HG03039 (cell line): ENCODE data around the gene EDRF1.

ENCODE experiments used
- ATAC-seq: cut with Tn5 transposase; IDR thresholded peaks from one replicate; pipeline ENCODE4 v1.9.1; 2021; ENCODE audit warnings: mild to moderate bottlenecking, moderate library complexity; ENCODE audit not compliant: unreplicated experiment

EDRF1 gene

DNA sequence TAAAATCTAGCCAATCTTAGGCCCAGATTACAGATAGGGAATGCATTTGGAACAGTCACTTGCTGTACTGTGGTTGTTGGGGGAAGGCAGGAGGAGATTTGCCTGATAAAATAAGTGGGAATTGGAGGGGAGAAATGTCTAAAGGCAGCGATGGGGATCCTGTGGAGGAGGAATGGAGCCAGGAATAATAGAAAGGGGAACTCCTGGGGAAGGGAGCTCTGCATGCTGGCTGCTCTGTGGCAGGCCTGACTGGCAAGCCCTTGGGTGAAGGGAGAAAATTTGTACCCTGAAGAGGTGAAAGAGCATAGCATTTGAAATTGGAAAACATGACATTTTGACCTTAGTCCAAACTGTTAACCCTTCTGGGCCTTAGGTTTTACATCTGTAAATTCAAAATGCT is 42.5 kb downstream of the EDRF1 start:
- no peak for ATAC-seq

DNA sequence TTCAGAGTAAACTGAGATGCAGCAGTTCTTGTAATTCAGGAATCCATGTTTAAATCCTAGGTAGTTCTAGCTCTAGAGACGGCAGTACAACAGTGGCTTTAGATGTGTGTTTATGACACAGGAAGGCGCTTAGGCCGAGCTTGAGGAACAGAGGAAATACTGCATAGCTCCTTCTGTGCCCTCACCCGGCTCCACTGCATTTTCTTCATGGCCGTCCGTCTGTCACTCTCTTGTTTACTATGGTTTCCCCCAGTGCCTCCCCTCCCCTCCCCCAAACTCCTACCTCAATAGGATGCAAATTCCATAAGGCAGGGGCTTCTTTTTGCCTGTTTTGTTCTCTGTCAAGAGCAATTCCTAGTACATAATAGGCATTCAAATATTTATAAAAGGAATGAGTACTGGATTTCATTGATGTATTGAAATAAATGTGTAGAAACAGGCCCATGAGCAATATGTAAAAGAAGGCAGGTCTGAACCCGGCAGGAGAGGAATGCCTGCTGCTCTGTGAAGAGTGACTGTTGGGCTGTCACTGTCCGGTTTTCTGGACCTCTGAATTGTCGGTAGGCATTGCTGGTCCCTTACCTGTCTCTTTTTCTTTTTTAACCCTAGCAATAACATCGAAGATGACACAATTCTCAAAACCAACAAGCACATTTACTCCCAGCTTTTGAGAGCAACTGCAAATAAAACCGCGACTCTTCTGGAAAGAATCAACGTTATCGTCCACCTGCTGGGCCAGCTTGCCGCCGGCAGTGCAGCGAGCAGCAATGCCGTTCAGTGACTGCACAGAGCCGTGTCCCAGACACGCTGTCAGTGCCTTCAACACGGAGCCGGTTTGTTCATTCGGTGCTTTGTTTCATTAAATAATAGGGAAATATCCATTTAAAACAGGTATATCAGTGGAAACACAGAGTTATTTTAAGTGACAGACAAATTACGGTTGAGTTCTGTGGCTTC is 43.5 kb downstream of the EDRF1 start:
- ATAC-seq, result no peak

DNA sequence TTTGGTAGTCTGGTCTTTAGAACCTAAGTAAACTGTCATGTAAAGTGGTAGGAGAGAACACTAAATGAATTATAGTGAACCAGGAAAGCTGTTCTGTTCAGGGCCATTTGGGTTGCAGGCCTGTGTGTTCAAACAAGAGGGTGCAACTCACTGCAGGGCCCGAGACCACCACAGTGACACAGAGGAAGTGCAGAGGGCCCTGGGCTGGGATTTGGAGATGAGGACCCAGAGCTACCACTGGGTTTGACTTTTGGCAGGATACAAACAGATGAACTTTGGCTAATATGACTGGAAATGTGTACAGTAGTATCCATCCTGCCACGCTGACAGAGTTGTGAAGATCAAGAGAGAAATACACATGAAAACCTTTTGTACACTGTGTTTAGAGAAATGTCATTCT is 46.3 kb downstream of the EDRF1 start:
- ATAC-seq, result no peak

DNA sequence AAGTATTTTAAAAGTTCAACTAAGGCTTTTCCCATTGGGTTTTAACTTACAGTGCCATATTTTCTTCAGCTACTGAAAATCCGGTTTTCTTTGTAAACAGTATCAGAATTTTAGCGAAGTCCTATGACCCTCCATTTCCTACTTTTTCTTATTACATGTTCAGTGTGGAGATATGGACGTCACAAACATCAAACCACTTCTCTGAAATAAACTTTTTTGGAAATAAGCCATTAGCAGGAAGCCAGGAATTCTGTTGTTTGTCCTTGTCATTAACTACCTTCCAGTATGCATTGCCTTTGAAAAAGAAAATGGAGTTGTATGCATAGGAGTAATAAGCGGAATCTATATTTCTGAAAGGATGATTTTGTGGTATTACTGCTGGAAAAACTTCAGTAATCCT is 47.0 kb downstream of the EDRF1 start:
- ATAC-seq, result no peak

DNA sequence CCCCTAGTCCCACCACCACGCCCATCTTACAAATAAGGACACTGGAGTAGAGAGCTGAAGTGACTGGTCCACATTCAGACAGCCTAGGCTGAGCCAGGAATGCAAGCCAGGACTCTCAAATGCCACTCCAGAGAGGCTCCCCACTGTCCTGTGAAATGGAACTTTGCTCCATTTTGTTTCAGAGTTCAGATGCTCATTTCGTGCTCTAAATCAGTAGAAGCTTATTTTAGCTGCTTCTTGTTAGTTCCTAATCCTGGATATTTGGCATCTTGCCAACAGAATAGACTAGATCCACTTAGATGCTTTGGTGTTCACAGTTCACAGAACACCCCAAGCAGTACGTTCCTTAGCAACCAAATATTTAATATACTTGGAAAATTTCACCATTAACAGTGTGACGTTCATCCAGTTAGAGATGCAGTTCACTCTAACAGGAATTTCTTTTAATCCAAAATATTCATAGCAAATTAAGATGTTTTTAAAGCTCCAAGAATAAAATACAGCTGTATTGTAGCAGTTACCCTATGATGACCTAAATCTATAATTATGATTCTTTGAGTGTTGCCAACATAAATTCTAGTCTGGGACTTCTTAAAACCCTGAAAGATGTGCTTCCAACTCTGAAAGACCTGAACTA is 48.8 kb downstream of the EDRF1 start:
- ATAC-seq, result no peak

DNA sequence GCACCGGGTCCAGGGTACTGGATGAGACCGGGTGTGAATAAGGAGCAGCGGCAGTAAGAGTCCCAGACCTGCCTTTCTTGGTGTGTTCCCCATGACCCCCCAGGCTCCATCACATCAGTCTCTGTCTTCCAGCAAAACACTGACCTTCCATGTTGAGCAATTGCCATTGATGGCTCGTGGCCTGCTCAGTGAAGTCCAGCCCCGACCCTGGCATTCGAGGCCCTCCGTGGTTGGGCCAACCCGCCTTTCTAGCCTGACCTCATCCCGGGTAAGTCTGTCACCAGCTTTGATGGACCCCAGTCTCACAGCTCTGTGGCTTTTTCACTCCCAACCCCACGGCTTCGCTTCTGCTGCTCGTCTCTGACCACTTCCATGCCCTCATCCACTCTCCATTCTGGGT is 49.7 kb downstream of the EDRF1 start:
- ATAC-seq, result no peak

DNA sequence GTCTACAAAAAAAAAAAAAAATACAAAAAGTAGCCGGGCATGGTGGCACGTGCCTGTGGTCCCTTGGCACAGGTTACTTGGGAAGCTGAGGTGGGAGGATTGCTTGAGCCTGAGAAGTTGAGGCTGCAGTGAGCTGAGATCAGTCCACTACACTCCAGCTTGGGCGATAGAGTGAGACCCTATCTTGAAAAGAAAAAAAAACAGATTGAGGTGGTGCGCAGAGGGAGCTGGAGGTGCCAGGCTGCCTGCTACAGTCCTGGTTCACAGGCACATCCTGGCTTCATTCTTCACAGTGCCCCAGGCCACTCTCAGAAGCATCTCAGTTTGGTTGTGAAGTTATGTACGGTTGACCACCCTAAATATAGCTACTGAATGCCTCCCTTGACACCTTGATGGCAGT is 51.3 kb downstream of the EDRF1 start:
- no peak for ATAC-seq

DNA sequence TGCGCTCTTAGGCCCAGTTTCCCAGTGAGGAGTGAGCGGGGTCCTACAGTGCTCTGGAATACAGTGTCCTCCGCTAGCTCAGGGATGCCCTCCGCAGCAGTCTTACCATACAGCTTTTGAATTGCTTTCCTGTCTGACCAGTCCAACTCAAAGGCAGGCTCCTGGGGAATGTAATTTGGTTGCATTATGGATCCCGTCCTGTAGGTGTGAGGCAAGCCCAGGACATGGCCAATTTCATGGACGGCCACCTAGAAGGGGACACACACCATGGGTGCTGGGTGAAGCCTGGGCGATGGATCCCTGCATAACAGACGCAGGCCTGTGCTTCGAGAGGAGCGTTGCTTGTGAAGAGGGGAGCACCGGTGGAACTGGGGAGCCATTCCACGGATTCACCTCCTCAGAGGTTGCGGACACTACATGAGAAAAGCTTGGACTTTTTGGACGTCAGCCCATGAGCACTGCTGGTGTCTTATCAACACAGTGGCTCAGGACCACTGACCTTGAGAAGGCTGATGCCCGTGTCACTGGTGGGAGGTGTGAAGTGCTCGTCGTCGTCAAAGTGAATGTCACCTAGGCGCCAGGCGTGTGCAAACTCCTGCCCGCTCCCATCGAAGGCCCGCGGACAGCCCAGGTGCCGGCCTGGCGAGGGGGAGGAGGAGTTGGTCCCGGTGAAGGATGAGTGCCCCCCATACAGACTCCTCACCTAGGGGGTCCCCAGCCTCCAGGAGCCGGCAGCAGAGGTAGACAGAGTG is 52.8 kb downstream of the EDRF1 start:
- ATAC-seq, result no peak

DNA sequence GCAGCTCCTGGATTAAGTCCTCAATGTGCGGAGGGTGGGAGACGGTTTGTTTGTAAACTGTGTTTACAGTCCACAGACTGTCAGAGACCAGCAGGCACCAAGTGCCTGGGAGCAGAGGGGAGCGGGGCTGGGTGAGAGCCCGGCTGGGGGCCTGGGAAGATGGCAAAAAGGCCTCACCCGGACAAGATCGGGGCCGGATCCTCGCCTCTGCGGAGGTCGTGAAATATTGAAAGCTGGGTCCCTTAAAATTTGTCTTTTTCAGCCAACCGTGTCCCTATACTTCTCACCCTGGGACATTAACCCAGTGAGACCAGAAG is 53.3 kb downstream of the EDRF1 start:
- ATAC-seq, result no peak

DNA sequence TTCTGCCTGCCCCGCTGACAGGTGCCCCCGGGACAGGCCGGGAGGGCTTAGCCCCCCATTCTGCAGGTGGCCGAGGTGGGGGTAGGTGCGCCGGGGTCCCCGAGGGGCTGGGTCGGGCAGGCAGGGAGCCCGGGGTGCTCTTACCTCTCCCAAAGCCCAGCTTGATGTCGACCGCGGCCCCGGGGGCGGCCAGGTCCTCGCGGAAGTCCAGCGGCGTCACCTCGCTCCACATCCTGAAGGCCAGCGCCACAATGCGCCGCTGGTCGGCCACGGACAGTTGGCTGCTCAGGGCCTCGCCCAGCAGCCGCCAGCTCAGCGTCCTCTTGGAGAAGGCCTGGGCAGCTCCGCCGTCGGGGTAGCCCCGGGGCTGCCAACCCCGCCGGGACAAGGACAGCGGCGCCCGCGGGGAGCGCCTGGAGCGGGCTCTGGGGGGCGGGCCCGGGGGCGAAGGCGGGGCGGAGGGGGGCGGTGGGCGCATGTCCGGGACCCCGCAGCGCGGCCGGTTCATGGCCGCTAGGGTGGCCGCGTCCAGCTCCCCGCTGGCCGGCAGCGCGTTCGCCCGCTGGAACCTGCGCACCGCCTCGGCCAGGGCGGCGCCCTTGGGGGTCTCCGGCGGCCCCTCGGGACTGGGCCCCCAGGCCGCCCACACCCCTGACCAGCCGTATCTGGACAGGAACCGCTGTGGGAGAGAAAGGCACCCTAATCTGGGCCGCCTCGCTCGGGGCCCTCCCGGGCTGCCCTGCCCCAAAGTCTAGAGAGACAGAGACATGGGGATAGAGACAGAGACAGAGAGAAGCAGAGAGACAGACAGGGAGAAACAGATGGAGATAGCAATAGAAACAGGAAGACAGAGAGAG is 54.4 kb downstream of the EDRF1 start:
- no peak for ATAC-seq

DNA sequence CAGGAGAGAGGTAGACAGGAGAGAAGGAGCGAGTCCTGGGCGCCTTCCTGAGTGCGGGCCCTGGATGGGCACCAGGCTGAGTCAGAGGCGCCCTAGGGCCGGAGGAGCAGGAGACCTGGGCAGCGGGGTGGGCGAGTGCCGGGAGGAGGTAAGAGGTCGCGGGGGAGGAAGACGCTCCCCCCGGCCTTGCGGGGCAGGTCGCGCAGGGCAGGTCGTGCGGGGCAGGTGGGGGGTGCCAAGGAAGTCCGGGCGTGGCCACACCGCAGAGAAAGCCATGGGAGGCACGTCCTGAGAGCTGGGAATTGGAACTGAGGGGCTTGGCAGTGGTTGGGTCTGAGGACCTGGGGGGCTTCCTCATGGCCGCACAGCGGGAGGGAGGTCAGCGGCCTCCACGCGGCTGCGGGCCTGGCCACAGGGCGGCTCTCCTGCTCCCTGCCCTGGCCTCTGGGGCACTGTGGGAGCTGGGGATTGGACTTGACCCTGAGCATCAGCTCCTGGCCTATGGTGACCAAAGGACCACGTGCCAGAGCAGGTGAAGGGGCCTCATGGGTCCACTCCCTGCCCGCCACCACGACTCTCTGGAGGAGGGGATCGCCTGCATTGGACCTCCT is 55.2 kb downstream of the EDRF1 start:
- ATAC-seq, result no peak

DNA sequence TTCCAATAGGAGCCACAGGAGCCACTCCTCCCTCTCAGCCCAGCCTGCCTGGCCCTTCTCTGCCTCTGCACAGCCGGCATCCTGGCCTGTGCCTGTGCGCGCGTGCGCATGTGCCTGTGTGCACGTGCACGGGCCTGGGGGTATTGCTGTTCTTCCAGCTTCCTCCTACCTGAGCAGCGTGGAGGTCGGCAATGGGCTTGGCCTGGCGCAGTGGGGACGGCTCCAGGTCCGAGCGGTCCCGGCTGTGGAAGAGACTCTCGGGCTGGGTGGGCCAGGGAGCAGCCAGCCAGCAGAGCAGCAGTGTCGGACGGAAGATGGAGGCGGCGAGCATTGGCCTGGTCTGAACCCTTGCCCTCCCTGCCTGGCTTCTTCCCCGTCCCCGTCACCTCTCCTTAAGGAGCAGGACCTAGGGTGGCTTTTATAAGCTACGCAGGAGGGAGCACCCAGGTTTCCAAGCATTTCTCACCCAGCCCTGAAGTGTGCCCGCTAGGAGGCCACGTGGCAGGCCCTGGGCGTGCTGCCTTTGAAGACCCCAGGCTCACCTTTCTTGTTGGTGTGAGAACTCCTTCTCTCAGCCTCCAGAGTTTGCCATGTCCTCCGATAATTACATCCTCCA is 56.1 kb downstream of the EDRF1 start, which contains the start of gene MMP21:
Gene MMP21, minus strand, starts transcription at position 331 of the 616 bp plus-strand sequence. Its CDS starts 0 bp downstream, at position 331.
- no peak for ATAC-seq

DNA sequence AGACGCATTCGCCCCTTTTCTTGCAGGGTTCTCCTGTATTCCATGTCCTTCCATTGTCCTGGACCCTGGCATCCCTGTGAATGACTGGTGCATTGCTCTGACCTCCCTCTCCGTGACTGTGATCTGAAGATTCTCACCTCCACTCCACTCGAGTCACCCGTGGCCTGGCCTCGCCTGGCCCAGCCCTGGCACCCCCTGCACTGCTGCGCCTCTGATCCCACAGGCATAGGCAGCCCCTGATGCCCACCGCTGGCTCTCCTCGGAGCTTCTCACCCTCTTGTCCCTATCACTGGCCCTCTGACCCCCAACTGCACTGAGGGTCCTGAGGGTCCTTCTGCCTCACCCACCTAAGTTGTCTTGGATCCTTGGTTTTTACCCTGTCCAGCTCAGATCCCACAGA is 58.3 kb downstream of the EDRF1 start:
- no peak for ATAC-seq

DNA sequence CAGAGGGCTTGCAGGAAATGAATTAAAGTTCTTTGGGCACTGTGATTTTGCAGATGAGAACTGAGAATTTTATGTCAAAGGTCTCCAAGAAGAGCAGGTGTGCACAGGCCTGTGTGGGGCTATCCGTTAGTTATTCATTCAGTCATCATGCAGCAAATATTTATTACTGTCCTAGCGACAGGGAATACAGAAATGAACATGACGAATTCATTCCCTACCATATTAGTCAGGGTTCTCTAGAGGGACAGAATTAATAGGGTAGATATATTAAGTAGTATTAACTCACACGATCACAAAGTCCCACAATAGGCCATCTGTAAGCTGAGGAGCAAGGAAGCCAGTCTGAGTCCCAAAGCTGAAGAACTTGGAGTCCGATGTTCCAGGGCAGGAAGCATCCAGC is 59.0 kb downstream of the EDRF1 start:
- ATAC-seq, result no peak

DNA sequence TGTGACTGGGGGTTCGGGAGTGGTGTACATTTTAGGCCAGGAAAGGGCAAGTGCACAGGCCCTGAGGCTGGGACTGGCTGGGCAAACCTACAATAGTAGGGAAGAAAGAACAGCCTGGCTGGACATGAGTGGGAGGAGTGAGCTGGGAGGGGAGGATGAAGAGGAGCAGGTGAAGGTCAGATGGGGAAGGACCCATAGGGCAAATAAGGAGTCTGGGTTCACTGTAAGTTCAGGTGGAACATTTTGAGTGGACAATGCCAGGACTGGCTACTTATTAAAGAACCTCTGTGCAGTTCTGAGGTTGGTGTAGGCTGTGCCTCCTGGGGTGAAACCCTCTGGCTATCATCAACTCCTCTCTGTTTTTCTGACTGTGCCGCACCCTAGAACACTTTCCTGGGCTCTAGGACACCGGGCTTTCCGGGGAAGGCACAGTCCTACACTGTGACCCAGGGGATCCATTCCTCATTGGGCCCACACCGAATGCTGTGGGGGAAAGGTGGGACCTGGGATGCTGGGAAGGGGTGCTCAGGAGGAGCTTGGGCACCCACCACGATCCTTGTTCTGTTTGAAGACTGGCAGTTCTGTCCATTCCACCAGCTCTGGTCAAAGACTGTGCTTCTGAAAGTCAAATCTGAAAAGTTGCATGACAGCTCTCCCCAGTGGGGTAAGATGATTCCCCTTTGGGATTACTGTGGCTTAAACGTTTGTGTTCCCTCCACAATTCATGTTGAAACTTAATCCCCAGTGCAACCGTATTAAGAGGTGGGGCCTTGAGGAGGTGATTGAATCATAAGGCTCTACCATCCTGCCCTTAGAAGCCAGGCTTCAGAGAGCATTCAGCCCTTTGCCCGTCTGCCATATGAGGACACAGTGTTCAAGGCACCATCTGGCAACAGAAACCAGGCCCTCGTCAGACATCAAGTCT is 60.2 kb downstream of the EDRF1 start:
- ATAC-seq, result no peak

DNA sequence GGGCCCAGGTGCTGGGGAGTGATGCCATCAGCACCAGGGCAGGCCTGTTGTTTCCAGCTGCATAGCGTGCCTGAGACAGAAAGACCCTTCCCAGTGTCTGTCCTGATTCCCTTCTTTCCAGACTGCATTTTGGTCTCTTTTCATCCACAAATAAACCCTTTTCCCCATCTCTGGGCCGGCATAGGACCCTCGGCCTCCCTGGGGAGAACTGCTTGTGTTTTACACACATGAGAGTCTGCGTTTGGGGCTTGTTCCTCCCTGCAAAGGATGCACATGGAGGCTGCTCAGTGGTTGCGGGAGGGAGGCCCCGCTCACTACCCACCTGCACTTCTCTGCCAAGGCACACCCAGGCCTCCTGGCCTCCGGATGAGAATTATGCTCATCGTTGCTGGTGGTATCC is 61.9 kb downstream of the EDRF1 start:
- ATAC-seq, result no peak

DNA sequence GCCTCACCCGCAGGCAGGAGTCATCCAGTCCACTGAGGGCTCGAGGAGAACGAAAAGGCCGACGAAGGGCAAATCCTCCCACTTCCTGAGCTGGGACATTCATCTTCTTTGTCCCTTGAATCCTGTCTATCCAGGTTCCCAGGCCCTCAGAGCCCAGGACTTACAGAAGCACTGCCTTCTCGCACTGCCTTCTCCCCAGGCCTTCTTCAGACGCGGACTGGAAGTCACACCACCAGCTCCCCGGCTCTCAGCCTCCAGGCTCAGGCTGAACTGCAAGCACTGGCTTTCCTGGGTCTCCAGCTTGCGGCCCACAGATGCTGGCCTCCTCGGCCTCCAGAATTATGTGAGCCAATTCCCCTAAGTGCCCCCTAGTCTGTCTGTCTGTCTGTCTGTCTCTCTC is 62.5 kb downstream of the EDRF1 start:
- no peak for ATAC-seq

DNA sequence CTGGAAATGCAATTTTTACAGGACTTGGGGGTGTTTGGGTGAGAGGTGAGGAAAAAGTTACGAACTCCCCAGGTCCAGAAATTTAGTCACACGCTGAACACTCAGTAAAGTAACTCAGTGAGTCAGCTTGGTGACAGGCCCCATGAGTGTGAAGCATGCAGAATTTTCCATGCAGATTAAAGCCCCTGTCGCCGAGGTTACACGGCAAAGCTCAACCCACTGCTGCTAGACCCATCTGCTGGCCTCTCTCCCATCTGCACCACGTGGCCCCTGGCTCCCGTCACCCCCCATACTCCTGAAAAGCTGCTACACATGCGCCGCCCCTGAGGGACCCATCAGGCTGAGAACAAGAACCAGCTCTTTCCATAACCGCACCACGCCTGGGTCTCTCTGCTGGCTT is 63.1 kb downstream of the EDRF1 start:
- ATAC-seq, result no peak

DNA sequence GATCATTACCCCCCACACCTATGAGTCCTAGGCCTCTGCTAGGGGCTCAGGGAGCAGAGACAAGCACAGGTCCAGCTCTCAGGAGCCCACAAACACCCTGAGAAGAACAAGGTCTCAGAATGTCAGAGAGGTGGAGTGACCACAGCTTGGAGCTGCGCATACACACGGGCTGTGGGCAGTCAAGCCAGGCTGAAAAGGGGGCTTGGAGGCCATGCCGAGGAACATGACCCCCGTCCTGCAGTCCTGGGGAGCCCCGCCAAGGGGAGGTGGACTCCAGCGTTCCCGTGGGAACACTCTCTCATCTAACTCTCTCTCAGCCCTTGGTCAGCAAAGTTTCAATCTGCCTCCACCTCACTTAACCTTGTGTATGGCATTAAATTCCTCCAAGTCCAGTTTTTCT is 63.9 kb downstream of the EDRF1 start:
- ATAC-seq, result no peak
